EL (cell line): ENCODE data around the gene ULK1.

Source experiments
- DNase-seq: peaks from one replicate; pipeline ENCODE4 v3.0.0-alpha.2; 2016

The ULK1 gene

GRCh38 chr12:131894313-131894860, at the start of gene ULK1:
Gene ULK1 (plus strand): TSS chr12:131894622. CDS start chr12:131895002, 380 bp downstream.
- peak; percentile 90 for DNase-seq

- no peak for DNase-seq
These were observed 49.8 kb upstream of the ULK1 start for GRCh38 chr12:131844656-131845055.

GRCh38 chr12:131845121-131845520, 49.3 kb upstream of the ULK1 start:
- no peak for DNase-seq

GRCh38 chr12:131847456-131847855, 47.0 kb upstream of the ULK1 start:
- DNase-seq = no peak

GRCh38 chr12:131848753-131849152, 45.7 kb upstream of the ULK1 start:
- no peak for DNase-seq

- DNase-seq = no peak
These were observed 44.5 kb upstream of the ULK1 start for GRCh38 chr12:131849700-131850553.

- DNase-seq = peak; percentile 23
These were observed 43.4 kb upstream of the ULK1 start for GRCh38 chr12:131850856-131851559.

- DNase-seq = no peak
These were observed 42.5 kb upstream of the ULK1 start for GRCh38 chr12:131851741-131852550.

- peak; percentile 73 for DNase-seq
These were observed 41.7 kb upstream of the ULK1 start for GRCh38 chr12:131852551-131853299.

- DNase-seq = no peak
These were observed 40.3 kb upstream of the ULK1 start for GRCh38 chr12:131853832-131854797.

- DNase-seq = no peak
These were observed 39.5 kb upstream of the ULK1 start for GRCh38 chr12:131854861-131855476.

- DNase-seq = no peak
These were observed 38.8 kb upstream of the ULK1 start for GRCh38 chr12:131855521-131856142.

GRCh38 chr12:131856366-131857097, 37.9 kb upstream of the ULK1 start:
- no peak for DNase-seq

- no peak for DNase-seq
These were observed 36.2 kb upstream of the ULK1 start for GRCh38 chr12:131857908-131858850.

GRCh38 chr12:131860472-131861260, 33.8 kb upstream of the ULK1 start:
- DNase-seq = peak; percentile 90

GRCh38 chr12:131861261-131862083, 33.0 kb upstream of the ULK1 start:
- DNase-seq = no peak
